Ishikawa (cell line): ENCODE measurements around the gene SPOP.

Experiments
- RAD21 ChIP-seq: IDR thresholded peaks from 2 replicates; pipeline ENCODE4 v1.6.1; 2012; ENCODE audit warnings: low read depth
- YY1 ChIP-seq: IDR thresholded peaks from 2 replicates; pipeline ENCODE4 v1.6.1; 2012; ENCODE audit warnings: low read depth
- TF ChIP-seq, protein P1 (sequence below): IDR thresholded peaks from 2 replicates; pipeline ENCODE4 v1.6.1; 2012; ENCODE audit warnings: low read depth, mild to moderate bottlenecking

DNA sequence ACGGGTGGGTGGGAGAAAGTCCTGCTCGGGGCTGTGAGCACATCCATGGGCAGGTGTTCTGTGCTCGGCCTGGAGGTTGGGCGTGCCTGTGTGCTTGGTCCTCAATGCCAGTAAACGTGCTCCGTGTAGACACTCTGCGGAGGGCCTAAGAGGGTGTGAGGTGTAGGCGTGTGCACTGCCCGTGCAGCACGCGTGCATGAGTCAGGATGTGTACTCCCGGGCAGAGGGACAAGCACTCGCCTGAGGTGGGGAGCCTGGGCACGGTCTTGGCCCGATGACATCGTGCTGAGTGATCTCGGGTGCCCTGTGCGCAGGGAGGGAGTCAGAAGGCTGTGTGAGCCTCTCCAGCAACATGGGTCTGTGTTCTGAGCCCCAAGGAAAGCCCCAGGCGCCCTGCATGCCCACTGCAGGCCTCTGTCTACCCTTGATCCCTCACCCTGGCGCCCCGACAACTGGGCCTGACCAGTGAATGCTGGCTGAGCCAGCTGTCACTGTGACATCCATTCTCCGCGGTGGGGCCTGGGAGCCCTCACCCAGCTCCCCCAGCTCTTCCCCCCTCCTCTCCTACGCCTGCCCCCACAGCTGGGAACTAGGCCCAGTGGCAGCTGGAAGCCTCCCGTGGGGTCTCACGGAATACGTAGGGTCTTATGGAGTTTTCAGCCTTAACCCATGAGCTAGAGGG lies 125.7 kb downstream of the SPOP start:
- TF ChIP-seq RAD21 (no peak), YY1 (no peak)
- TF ChIP-seq, protein P1, sequence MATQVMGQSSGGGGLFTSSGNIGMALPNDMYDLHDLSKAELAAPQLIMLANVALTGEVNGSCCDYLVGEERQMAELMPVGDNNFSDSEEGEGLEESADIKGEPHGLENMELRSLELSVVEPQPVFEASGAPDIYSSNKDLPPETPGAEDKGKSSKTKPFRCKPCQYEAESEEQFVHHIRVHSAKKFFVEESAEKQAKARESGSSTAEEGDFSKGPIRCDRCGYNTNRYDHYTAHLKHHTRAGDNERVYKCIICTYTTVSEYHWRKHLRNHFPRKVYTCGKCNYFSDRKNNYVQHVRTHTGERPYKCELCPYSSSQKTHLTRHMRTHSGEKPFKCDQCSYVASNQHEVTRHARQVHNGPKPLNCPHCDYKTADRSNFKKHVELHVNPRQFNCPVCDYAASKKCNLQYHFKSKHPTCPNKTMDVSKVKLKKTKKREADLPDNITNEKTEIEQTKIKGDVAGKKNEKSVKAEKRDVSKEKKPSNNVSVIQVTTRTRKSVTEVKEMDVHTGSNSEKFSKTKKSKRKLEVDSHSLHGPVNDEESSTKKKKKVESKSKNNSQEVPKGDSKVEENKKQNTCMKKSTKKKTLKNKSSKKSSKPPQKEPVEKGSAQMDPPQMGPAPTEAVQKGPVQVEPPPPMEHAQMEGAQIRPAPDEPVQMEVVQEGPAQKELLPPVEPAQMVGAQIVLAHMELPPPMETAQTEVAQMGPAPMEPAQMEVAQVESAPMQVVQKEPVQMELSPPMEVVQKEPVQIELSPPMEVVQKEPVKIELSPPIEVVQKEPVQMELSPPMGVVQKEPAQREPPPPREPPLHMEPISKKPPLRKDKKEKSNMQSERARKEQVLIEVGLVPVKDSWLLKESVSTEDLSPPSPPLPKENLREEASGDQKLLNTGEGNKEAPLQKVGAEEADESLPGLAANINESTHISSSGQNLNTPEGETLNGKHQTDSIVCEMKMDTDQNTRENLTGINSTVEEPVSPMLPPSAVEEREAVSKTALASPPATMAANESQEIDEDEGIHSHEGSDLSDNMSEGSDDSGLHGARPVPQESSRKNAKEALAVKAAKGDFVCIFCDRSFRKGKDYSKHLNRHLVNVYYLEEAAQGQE: no peak
